K562 (cell line): ENCODE measurements around the gene RASSF3. TPM values are rescaled to one million over a fixed set of nuclear protein-coding genes. Genes with fewer than 3 reads are reported as not detected.

Experiments used
- CLOCK ChIP-seq: fragments of 250-450 bp; sonication (Bioruptor Pico); IDR thresholded peaks from 2 replicates; pipeline ENCODE4 v1.4.0; 2020; ENCODE audit warnings: mild to moderate bottlenecking, moderate library complexity, borderline replicate concordance
- CREM ChIP-seq: IDR thresholded peaks from 2 replicates; pipeline ENCODE4 v1.6.1; 2014; ENCODE audit warnings: antibody characterized with exemption, low read depth
- MAFG ChIP-seq: fragments of 450-650 bp; conservative IDR thresholded peaks from 2 replicates; pipeline ENCODE4 v1.6.1; 2016; ENCODE audit warnings: missing genetic modification characterization, missing compliant biosample characterization
- MEIS2 ChIP-seq: fragments of 450-650 bp; IDR thresholded peaks from 2 replicates; pipeline ENCODE4 v1.6.1; 2014; ENCODE audit warnings: mild to moderate bottlenecking; ENCODE audit not compliant: partially characterized antibody
- NCOA4 ChIP-seq: fragments of 450-650 bp; IDR thresholded peaks from 2 replicates; pipeline ENCODE4 v1.6.1; 2018; ENCODE audit warnings: mild to moderate bottlenecking; ENCODE audit not compliant: partially characterized antibody
- STAT5A ChIP-seq: IDR thresholded peaks from 2 replicates; pipeline ENCODE4 v1.6.1; 2012; ENCODE audit warnings: low read length, inconsistent platforms, borderline replicate concordance
- TEAD1 ChIP-seq, 2 experiments: fragments of 450-650 bp in 1 of 2; sonication (generic) in 1 of 2; formaldehyde crosslinking; IDR thresholded peaks; 2 replicates each; pipeline versions ENCODE4 v1.4.0 to v1.8.0; 2020 to 2022; ENCODE audit warnings: mild to moderate bottlenecking in 2 of 2, missing genetic modification reagents in 1 of 2
- ZBTB26 ChIP-seq: fragments of 450-650 bp; formaldehyde crosslinking; IDR thresholded peaks from 2 replicates; pipeline ENCODE4 v1.4.0; 2022; ENCODE audit warnings: missing genetic modification characterization
- ZNF589 ChIP-seq: fragments of 200-800 bp; sonication (Bioruptor generic); IDR thresholded peaks from 2 replicates; pipeline ENCODE4 v1.6.1; 2016; ENCODE audit warnings: low read depth, missing genetic modification characterization, missing compliant biosample characterization
- ZZZ3 ChIP-seq: fragments of 450-650 bp; IDR thresholded peaks from 2 replicates; pipeline ENCODE4 v1.6.1; 2016; ENCODE audit warnings: antibody characterized with exemption, mild to moderate bottlenecking, moderate library complexity
- polyA plus RNA-seq, 8 experiments: library from polyadenylated mRNA; depleted of rRNA in 4 of 8; stranded (reverse) in 5 of 8; unstranded in 3 of 8; fragments of >200 nt; fragmentation: Nextera tagmentation in 2 of 8; fragmentation: Illumina TruSeq in 1 of 8; extraction: Ambion mirVana in 2 of 8; extraction: Trizol in 1 of 8; gene quantifications; 2 replicates each; pipeline versions ENCODE4 v1.2.1 to v1.2.3, GENCODE V29; 2011 to 2014; ENCODE audit warnings: inconsistent platforms in 1 of 8, missing spikeins in 1 of 8
- total RNA-seq, 7 experiments: library from RNA; depleted of rRNA in 6 of 7; stranded (reverse); fragments of >200 nt in 6 of 7; fragmentation: Illumina TruSeq in 2 of 7; extraction: Trizol in 2 of 7; gene quantifications; 2 replicates each; pipeline versions ENCODE4 v1.2.1 to v1.2.3, GENCODE V29; 2011 to 2021; ENCODE audit warnings: low replicate concordance in 1 of 7
- TF ChIP-seq, protein P1 (sequence below): fragments of 250-450 bp; sonication (Bioruptor Pico); IDR thresholded peaks from 2 replicates; pipeline ENCODE4 v1.9.0; 2021; ENCODE audit warnings: mild to moderate bottlenecking
- TF ChIP-seq, protein P2 (sequence below): fragments of 250-450 bp; sonication (Bioruptor Pico); IDR thresholded peaks from 2 replicates; pipeline ENCODE4 v1.5.0; 2020; ENCODE audit warnings: mild to moderate bottlenecking
- TF ChIP-seq, protein P3 (sequence below): sonication (generic); formaldehyde crosslinking; IDR thresholded peaks from 2 replicates; pipeline ENCODE4 v1.8.1; 2023; ENCODE audit warnings: missing genetic modification reagents, mild to moderate bottlenecking, borderline replicate concordance

RASSF3 gene
- total and polyA plus RNA-seq, 9 of the 15 experiments (the other 6 are each of a cell fraction or from before 2014, with no cell fraction given) = 3.7 to 39.2 (median 20.2) TPM

GRCh38 chr12:64618953-64619590 lies 8.8 kb downstream of the RASSF3 start (continued):
- TF ChIP-seq ZBTB26 (CRISPR knock-in tag) = no peak
- TF ChIP-seq TEAD1 (CRISPR knock-in tag; IDR thresholded peaks at IDR 0.05) = peak in 1 of 2 experiments; percentile 77; a peak in 2 of 4 replicates
- no peak for TF ChIP-seq CLOCK (CRISPR knock-in tag)
- no peak for TF ChIP-seq MEIS2
- TF ChIP-seq, protein P1, sequence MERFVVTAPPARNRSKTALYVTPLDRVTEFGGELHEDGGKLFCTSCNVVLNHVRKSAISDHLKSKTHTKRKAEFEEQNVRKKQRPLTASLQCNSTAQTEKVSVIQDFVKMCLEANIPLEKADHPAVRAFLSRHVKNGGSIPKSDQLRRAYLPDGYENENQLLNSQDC = no peak
- no peak for TF ChIP-seq MAFG
- no peak for TF ChIP-seq ZNF589 (CRISPR knock-in tag)
- no peak for TF ChIP-seq ZZZ3
- TF ChIP-seq CREM = no peak
- TF ChIP-seq NCOA4 = no peak
- TF ChIP-seq, protein P2, sequence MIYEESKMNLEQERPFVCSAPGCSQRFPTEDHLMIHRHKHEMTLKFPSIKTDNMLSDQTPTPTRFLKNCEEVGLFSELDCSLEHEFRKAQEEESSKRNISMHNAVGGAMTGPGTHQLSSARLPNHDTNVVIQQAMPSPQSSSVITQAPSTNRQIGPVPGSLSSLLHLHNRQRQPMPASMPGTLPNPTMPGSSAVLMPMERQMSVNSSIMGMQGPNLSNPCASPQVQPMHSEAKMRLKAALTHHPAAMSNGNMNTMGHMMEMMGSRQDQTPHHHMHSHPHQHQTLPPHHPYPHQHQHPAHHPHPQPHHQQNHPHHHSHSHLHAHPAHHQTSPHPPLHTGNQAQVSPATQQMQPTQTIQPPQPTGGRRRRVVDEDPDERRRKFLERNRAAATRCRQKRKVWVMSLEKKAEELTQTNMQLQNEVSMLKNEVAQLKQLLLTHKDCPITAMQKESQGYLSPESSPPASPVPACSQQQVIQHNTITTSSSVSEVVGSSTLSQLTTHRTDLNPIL = no peak
- TF ChIP-seq, protein P3, sequence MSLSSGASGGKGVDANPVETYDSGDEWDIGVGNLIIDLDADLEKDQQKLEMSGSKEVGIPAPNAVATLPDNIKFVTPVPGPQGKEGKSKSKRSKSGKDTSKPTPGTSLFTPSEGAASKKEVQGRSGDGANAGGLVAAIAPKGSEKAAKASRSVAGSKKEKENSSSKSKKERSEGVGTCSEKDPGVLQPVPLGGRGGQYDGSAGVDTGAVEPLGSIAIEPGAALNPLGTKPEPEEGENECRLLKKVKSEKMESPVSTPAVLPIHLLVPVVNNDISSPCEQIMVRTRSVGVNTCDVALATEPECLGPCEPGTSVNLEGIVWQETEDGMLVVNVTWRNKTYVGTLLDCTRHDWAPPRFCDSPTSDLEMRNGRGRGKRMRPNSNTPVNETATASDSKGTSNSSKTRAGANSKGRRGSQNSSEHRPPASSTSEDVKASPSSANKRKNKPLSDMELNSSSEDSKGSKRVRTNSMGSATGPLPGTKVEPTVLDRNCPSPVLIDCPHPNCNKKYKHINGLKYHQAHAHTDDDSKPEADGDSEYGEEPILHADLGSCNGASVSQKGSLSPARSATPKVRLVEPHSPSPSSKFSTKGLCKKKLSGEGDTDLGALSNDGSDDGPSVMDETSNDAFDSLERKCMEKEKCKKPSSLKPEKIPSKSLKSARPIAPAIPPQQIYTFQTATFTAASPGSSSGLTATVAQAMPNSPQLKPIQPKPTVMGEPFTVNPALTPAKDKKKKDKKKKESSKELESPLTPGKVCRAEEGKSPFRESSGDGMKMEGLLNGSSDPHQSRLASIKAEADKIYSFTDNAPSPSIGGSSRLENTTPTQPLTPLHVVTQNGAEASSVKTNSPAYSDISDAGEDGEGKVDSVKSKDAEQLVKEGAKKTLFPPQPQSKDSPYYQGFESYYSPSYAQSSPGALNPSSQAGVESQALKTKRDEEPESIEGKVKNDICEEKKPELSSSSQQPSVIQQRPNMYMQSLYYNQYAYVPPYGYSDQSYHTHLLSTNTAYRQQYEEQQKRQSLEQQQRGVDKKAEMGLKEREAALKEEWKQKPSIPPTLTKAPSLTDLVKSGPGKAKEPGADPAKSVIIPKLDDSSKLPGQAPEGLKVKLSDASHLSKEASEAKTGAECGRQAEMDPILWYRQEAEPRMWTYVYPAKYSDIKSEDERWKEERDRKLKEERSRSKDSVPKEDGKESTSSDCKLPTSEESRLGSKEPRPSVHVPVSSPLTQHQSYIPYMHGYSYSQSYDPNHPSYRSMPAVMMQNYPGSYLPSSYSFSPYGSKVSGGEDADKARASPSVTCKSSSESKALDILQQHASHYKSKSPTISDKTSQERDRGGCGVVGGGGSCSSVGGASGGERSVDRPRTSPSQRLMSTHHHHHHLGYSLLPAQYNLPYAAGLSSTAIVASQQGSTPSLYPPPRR (CRISPR knock-in tag) = no peak
- peak; percentile 48; the same call in 1 of the 2 replicates for TF ChIP-seq STAT5A
